ENCODE results near the gene HLA-DMB. TPM values are rescaled to one million over a fixed set of nuclear protein-coding genes. Genes with fewer than 3 reads are reported as not detected.

HLA-DMB gene
- total and polyA plus RNA-seq, 2 donors = 8.9 to 16.4 TPM

DNA sequence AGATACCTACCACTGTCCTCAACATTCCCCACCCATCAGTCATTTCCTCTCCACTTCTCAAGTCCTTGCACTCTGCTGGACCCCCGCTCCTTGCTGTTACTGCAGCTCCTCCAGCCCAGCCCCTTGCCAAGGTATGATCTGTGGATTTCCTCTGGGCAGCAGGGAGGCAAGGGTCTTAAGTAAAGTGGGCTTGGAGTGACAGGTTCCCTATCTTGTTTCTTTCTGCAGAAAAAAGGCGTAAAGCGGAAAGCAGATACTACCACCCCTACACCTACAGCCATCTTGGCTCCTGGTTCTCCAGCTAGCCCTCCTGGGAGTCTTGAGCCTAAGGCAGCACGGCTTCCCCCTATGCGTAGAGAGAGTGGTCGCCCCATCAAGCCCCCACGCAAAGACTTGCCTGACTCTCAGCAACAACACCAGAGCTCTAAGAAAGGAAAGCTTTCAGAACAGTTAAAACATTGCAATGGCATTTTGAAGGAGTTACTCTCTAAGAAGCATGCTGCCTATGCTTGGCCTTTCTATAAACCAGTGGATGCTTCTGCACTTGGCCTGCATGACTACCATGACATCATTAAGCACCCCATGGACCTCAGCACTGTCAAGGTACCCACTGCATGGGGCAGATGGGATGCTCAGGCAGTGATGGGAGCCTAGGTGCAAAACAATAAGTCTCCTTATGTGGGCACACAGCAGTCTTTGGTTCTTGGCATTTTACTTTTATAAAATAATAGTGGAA, 35.7 kb upstream of the HLA-DMB start:
- no peak overlapping the region for H3K27ac ChIP-seq (ENCODE audit: low read depth)
- WGBS = 78% methylated on average over 7 of the region's 7 CpGs
- H3K4me1 ChIP-seq (ENCODE audit: insufficient read depth) = no peaks in the 10 kb centered on the region
- H3K36me3 ChIP-seq (ENCODE audit: insufficient read depth) = peaks cover 27% of the 10 kb centered on the region
- no peak overlapping the region for H3K4me3 ChIP-seq (ENCODE audit: low read depth, low read length)
- DNase-seq (ENCODE audit: extremely low spot score) = no peak

DNA sequence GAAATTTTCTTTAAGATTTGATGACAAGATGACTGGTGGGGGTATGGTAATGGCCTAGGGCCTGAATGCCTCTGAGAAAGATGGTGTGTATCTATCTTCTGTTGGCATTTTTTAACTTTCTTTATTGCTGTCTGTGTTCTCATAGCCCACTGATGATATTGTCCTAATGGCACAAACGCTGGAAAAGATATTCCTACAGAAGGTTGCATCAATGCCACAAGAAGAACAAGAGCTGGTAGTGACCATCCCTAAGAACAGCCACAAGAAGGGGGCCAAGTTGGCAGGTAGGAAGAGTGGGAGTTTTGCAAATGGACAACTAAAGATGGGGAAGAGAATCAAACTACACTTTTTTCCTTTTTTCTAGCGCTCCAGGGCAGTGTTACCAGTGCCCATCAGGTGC, 35.1 kb upstream of the HLA-DMB start:
- Histone ChIP-seq H3K4me1 (ENCODE audit: insufficient read depth) (no peaks in the 10 kb centered on the region), H3K36me3 (ENCODE audit: insufficient read depth) (peaks cover 27% of the 10 kb centered on the region), H3K4me3 (ENCODE audit: low read depth, low read length) (no peak overlapping the region), H3K27ac (ENCODE audit: low read depth) (no peak overlapping the region)
- 59% methylated on average over 2 of the region's 2 CpGs for WGBS
- no peak for DNase-seq (ENCODE audit: extremely low spot score)

DNA sequence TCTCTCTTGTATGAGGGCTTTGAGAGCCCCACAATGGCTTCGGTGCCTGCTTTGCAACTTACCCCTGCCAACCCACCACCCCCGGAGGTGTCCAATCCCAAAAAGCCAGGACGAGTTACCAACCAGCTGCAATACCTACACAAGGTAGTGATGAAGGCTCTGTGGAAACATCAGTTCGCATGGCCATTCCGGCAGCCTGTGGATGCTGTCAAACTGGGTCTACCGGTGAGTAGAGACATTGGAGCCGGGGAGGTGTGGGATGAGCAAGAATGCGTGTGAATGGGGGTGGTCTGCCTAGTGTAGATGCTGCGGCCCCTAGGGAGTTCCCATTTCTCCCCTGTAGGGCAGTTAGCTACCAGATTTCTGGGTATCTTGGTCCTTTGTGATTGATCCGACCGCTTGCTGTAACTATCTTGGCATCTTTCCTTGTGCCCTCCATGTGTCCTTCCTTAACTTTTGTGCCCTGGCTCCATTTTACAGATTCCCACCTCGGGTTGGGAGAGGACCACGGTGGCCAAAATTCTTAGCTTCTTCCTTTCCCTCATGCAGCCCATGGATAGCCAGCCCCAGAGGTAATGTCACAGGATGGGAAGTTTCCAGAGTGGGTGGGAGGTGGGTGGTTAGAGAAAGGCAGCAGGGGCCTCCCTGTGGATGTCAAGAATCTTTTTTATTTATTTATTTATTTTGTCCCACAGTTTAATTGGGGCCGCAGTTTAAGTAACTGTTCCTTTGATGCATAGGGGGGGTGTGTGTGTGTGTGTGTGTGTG, 33.9 kb upstream of the HLA-DMB start:
- WGBS = 6% methylated on average over 14 of the region's 14 CpGs
- Histone ChIP-seq H3K27ac (ENCODE audit: low read depth) (no peak overlapping the region), H3K36me3 (ENCODE audit: insufficient read depth) (peaks cover 20% of the 10 kb centered on the region), H3K4me1 (ENCODE audit: insufficient read depth) (no peaks in the 10 kb centered on the region), H3K4me3 (ENCODE audit: low read depth, low read length) (peak overlapping the region; percentile 94)
- no peak for DNase-seq (ENCODE audit: extremely low spot score)

- 1% methylated on average over 4 of the region's 4 CpGs for WGBS
- DNase-seq (ENCODE audit: extremely low spot score) = no peak
- Histone ChIP-seq H3K4me1 (ENCODE audit: insufficient read depth) (no peaks in the 10 kb centered on the region), H3K27ac (ENCODE audit: low read depth) (no peak overlapping the region), H3K4me3 (ENCODE audit: low read depth, low read length) (peak overlapping the region; percentile 94), H3K36me3 (ENCODE audit: insufficient read depth) (peaks cover 18% of the 10 kb centered on the region)
These were observed 33.1 kb upstream of the HLA-DMB start for GRCh38 chr6:32974016-32974333.

DNA sequence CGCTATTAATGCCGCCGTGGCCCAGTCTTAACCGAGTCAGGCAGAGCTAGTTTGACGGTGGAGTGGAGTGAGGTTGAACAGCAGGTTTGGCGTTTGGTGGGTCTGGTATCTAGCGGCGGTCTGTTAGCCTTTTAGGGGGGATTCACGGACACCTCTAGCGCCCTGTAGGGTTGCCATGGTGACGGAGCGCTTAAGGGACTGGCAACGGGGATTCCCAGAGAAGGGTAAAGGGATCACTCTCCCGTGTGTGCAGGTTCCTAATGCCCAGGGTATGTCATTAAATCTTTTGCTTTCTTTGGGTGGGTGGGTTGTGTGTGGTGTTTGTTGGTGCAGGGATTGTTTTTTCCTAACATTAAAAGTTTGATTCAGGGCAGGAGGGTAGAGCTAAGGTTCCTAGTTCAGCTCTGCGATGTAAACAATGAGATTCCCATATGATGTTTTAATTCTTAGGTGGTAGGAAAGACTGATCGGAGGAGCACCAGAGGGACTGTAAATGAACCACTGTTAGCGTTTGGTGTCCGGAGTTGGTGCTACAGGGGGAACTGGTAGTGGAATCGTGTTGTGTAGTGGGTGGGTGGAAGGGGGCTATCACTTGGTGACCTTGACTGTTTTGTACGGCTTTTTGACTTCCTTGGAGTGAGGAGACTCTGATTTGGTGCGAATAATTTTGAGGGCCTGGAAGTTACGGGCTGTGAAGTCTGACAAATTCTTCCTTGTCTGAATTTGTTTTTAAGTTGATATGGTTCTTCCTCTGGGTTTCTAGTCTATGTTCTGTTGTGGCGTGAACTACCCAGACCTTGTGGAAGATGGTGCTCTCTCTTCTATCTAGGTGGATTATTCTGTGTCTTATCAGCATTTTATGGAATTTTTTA, 32.6 kb upstream of the HLA-DMB start:
- Histone ChIP-seq H3K4me1 (ENCODE audit: insufficient read depth) (no peaks in the 10 kb centered on the region), H3K4me3 (ENCODE audit: low read depth, low read length) (peak overlapping the region; percentile 94), H3K27ac (ENCODE audit: low read depth) (peak overlapping the region; percentile 72), H3K36me3 (ENCODE audit: insufficient read depth) (peaks cover 18% of the 10 kb centered on the region)
- under 1% methylated on average over 23 of the region's 23 CpGs for WGBS
- no peak for DNase-seq (ENCODE audit: extremely low spot score)

DNA sequence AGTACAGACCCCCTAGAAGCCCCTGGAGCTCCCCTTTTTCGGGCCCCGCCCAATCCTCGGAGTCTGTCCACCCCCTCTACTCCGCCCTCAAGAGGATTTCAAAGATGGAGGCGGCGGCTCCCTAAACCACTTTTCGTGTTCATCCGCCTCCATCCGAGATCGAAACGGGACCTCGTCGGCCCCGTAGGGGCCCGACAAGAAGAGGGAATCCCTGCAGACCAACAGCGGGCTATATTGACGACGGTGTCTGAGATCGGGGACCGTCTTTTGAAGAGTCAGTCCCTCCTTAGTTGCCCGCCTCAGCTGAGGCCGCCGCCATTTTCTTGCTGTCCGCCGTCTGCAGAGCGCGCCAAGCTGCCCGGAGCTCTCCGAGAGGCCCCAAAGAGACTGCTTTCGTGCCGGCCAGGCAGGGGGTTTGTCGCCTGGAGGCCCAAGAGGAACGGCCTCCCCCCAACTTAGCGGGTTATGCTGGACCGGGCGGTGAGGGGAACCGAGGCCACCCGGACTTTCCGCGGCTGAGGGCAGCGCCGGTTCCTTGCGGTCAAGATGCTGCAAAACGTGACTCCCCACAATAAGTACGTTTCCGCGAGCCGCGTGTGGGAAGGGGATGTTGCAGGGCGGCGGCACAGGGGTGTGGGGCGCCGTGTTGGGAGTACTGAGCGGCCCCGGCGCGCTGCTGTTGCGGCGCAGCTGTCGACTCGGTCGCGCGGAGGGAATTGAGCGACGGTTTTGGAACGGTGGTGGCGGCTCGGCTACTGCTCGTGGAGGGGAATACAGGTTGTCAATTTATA, 31.7 kb upstream of the HLA-DMB start:
- H3K36me3 ChIP-seq (ENCODE audit: insufficient read depth) = peaks cover 18% of the 10 kb centered on the region
- WGBS = under 1% methylated on average over 70 of the region's 70 CpGs
- DNase-seq (ENCODE audit: extremely low spot score) = no peak
- H3K27ac ChIP-seq (ENCODE audit: low read depth) = peak overlapping the region; percentile 72
- peak overlapping the region; percentile 94 for H3K4me3 ChIP-seq (ENCODE audit: low read depth, low read length)
- H3K4me1 ChIP-seq (ENCODE audit: insufficient read depth) = no peaks in the 10 kb centered on the region

DNA sequence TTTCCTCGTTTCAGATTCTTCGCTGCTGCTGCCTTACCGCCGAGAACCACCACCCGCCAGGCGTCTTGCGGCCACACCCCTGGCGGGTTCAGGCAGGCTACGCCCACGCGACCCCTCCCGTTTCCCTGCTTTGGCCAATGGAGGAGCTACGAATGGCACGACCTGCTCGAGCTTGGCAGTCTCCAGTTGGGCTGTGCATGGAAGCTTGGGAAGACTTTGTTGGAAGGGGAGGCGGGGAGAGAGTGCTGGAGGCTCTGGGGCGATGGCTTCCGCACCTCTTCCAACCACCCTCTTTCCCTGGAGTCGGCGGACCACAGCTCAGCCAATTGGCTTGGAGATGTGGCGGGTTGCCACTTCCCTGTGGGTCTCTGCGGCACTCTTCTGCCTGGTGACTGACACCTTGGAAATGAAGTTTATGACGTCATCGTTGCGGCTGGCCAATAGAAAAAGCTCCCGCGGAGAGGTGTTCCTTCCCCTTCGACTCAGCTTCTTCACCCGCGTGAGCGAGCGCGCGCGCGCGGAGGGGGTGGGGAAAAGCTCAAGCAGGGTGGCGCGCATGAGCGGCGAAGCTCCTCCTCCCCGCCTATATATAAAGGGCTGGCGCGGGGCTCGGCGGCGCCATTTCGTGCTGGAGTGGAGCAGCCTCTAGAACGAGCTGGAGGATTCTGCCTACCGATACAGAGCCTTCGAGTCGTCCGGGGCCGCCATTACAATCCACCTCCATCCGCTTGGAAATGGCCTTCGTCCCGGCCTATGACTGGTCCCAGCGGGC, 30.9 kb upstream of the HLA-DMB start:
- Histone ChIP-seq H3K4me3 (ENCODE audit: low read depth, low read length) (peak overlapping the region; percentile 94), H3K4me1 (ENCODE audit: insufficient read depth) (no peaks in the 10 kb centered on the region), H3K27ac (ENCODE audit: low read depth) (peak overlapping the region; percentile 100), H3K36me3 (ENCODE audit: insufficient read depth) (peaks cover 14% of the 10 kb centered on the region)
- WGBS = under 1% methylated on average over 58 of the region's 58 CpGs
- peak; percentile 100 for DNase-seq (ENCODE audit: extremely low spot score)

GRCh38 chr6:32971242-32971580, 30.4 kb upstream of the HLA-DMB start:
- Histone ChIP-seq H3K36me3 (ENCODE audit: insufficient read depth) (peaks cover 13% of the 10 kb centered on the region), H3K4me1 (ENCODE audit: insufficient read depth) (no peaks in the 10 kb centered on the region), H3K4me3 (ENCODE audit: low read depth, low read length) (peak overlapping the region; percentile 76), H3K27ac (ENCODE audit: low read depth) (peak overlapping the region; percentile 100)
- no peak for DNase-seq (ENCODE audit: extremely low spot score)
- WGBS = under 1% methylated on average over 15 of the region's 15 CpGs

DNA sequence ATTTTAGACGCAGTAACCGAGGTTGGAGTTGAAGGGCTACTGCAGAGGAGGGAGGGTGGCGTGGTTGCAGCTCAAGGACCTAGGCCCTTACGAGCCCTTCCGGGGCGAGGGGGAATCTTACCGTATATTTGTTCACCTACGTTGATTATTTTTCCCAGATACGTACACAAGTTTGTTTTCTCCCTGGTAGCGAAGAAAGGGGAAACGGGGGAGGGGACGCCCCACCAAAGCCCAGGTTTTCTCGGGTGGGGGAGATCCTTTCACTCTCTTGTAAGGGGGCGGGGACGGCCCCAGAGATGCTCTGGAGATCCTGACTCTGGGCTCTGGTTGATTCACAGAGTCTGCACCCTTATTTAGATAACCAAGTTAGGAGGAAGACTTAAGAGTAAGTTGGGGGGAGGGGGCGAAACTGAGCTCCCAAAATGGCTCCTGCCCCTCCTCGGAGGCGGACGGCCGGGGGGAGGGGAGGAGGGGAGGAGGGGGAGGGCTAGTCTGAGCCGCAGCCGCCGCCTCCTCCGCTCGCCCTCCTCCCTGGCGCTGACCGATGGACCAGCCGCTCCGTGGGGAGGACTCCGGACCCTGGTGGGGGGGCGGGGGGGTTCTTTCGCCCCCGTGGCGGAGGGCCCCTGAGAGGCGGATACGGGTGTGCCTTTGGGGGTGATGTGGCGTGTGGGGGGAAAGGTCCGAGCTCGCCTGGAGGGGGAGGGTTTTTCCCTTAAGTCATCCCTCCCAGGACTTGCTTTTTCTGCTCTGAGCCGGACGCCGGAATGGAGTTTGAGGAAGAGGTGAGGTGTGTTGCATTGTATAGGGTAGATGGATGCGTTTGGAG, 29.8 kb upstream of the HLA-DMB start:
- WGBS = under 1% methylated on average over 43 of the region's 43 CpGs
- peak; percentile 69 for DNase-seq (ENCODE audit: extremely low spot score)
- peak overlapping the region; percentile 76 for H3K4me3 ChIP-seq (ENCODE audit: low read depth, low read length)
- peaks cover 12% of the 10 kb centered on the region for H3K36me3 ChIP-seq (ENCODE audit: insufficient read depth)
- H3K4me1 ChIP-seq (ENCODE audit: insufficient read depth) = no peaks in the 10 kb centered on the region
- peak overlapping the region; percentile 100 for H3K27ac ChIP-seq (ENCODE audit: low read depth)

GRCh38 chr6:32969685-32970412, 29.0 kb upstream of the HLA-DMB start:
- Histone ChIP-seq H3K4me1 (ENCODE audit: insufficient read depth) (no peaks in the 10 kb centered on the region), H3K36me3 (ENCODE audit: insufficient read depth) (peaks cover 12% of the 10 kb centered on the region), H3K27ac (ENCODE audit: low read depth) (peak overlapping the region; percentile 100), H3K4me3 (ENCODE audit: low read depth, low read length) (peak overlapping the region; percentile 76)
- whole genome bisulfite sequencing = under 1% methylated on average over 19 of the region's 19 CpGs
- peak; percentile 76 for DNase-seq (ENCODE audit: extremely low spot score)

- DNase-seq (ENCODE audit: extremely low spot score) = peak; percentile 53
- Histone ChIP-seq H3K27ac (ENCODE audit: low read depth) (peak overlapping the region; percentile 100), H3K4me1 (ENCODE audit: insufficient read depth) (no peaks in the 10 kb centered on the region), H3K36me3 (ENCODE audit: insufficient read depth) (peaks cover 6% of the 10 kb centered on the region), H3K4me3 (ENCODE audit: low read depth, low read length) (peak overlapping the region; percentile 76)
- WGBS = under 1% methylated on average over 40 of the region's 40 CpGs
These were observed 28.2 kb upstream of the HLA-DMB start for GRCh38 chr6:32968867-32969684.

Data from urinary bladder (tissue), 4 donors.